GF-D8 (cell line): ENCODE data around the gene TBXAS1.
"Not testable (repeated sequence)": the region's sequence is repeated elsewhere in the genome, so short reads cannot be mapped to it uniquely, and the experiment has no call there.

ENCODE experiments used
- DNase-seq: peaks from one replicate; lab custom pipeline; 2025; lab: John Stamatoyannopoulos, UW

TBXAS1 gene

DNA sequence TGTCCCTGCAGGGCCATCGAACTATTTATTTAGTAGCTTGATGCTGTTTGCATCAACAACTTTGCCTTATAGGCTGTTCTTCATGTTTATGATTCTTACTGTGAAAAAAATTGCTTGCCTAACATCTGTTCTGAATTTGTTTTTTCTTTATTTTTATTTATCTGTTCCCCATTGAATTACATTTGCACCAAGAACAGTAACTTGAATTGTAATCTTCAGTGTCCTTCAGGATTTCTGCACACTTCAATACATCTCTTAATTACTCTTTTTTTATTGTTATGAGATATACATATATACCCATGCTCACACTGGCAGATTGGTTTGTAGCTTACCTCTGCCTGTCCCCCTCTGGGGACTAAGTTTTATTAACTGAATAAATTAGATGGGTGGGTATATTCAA is 64.4 kb downstream of the TBXAS1 start:
- DNase-seq, result no peak

GRCh38 chr7:139893999-139894398 is 64.9 kb downstream of the TBXAS1 start:
- no peak for DNase-seq

DNA sequence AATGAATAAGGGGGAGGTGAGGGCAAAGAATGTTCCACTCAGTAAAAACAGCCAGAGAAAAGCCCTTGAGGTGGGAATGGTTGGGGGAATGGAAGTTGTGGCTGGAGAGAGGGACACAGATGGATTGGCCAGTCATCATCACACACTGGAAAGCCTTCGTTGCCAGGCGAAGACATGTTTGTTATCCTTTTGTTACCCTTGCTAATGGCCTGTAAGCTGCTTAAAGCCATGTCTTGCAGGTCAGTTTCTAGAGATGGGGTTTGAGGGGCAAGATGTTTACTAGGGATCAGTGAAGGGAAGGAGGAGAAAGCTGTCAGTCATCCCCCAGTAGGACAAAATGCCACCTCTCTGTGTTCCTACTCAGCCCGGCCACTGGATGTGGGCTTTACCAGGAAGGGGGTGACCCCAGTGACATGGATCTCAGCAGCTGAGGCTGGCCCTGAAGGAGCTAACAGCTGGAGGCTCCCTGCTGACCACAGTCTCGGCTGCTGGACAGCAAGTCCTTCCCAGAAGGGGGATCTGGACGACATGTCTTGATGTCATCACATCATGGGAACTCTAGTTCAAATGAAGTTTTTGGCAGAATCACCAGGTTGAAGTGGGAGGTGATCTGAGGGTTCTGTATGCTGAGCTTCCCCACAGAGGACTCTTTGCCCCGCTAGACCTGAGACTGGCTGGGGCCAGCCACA is 66.2 kb downstream of the TBXAS1 start:
- no peak for DNase-seq

- DNase-seq, result no peak
These were observed 67.2 kb downstream of the TBXAS1 start for GRCh38 chr7:139896288-139896687.

GRCh38 chr7:139896831-139897230 is 67.8 kb downstream of the TBXAS1 start:
- DNase-seq, result no peak

DNA sequence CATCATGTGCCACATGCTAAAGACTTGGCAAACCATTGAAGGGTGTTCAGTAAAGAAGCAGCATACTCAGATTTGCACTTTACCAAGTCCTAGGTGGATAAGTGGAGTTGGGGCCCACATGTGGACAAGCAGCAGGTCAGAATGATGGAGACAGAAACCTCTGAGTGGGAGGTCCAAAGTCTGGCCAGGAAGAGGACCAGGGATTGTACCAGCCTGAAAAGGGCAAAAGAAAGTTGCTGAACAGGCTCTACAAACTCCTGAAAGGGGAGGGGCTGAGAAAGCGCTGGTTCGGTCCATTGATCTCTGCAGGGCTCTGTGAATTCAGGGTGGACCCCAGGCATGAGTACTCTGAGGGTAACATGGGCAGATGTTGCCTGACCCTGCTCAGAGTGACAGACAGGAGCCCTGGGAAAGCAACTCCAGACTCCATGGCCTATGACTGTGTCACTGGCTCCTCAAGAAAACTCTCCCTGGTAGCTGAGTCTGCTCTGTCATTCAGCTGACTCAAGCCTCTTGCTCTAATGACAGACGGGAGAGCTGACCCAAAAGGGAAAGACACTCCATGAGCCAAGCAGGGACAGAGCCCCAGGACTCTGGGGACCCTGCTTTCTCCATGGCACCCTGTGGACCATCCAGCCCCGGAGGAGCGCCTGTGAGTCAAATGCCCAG is 68.5 kb downstream of the TBXAS1 start:
- DNase-seq, result no peak

DNA sequence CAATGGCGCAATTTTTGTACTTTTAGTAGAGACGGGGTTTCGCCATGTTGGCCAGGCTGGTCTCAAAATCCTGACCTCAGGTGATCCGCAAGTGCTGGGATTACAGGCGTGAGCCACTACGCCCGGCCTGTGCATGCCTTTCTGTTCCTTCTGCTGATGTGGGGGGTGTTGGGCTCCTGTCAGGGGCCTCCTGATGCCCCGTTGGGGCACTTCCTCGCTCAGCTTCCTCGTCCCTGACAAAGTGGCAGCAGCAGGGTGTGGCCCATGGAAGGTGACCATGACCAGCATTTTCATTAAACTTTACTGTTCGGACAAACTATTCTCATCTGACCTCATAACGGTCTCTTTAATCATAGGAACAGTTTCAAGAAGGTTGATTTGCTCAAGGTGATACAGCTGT is 69.4 kb downstream of the TBXAS1 start:
- DNase-seq, result no peak

DNA sequence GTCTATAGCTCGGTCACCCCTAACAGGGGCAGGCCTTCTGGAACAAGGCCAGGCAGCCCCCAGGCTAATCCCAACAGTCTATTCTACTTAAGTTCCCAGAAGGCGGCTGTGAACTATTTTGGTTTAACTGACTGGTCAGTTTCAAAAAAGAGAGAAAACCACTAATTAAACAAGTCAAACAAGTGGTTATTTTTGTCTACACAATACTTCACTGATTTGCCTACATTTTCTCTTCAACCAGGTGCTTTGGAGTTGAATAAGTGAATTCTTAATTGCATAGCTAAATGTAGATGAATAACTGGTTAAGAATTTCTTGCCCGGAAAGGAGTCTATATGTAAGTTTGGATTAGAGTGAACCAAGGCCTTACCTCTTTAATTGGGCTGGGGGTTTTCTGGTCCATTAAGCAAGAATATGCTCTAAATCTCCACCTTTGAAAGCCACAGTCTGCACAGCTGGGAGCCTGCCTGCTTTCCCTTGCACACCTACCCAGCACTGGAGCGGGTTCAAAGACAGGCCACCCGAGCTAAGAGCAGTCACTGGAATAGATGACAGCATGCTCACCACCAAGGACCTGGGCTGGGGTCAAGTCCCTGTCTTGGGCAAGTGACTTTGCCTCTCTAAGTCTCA is 70.4 kb downstream of the TBXAS1 start:
- DNase-seq, result no peak

DNA sequence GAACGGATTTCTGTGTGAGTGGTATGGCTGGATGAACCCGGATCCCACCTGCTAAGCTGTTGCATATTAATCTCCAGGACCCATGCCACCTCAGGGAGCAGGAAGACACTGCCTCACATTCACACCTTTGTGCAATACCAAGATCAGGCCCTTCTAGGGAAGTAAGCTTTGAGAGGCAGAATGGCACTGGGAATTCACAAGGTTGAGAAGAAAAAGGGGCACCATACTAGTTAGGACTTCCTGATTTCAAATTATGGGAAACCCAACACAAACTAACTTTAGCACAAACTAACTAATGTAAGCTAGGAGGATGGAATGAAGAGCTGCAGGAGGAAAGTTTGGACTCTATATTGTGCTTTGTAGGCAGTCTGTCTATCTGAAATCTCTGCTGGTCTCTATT is 71.3 kb downstream of the TBXAS1 start:
- no peak for DNase-seq

GRCh38 chr7:139901056-139901795 is 72.2 kb downstream of the TBXAS1 start:
- DNase-seq, result no peak

- no peak for DNase-seq
These were observed 72.8 kb downstream of the TBXAS1 start for GRCh38 chr7:139901901-139902300.

GRCh38 chr7:139902436-139903102 is 73.5 kb downstream of the TBXAS1 start:
- DNase-seq, result no peak

- not testable (repeated sequence) for DNase-seq
These were observed 74.0 kb downstream of the TBXAS1 start for GRCh38 chr7:139903103-139903477.

DNA sequence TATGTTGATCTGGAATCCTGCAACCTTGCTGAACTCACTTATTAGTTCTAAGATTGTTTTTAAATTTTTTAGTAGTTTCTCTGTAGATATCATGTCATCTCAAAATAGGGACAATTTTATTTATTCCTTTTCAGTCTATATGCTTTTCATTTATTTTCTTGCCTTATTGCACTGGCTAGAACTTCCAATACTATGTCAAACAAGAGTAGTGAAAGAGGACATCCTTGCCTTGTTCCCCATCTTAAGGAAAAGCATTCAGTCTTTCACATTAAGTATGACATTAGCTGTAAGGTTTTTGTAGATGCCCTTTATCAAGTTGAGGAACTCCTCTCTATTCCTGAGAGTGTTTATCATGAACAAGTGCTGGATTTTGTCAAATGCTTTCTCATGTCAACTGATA is 77.8 kb downstream of the TBXAS1 start:
- DNase-seq, result no peak

GRCh38 chr7:139908792-139909191 is 79.7 kb downstream of the TBXAS1 start:
- no peak for DNase-seq

DNA sequence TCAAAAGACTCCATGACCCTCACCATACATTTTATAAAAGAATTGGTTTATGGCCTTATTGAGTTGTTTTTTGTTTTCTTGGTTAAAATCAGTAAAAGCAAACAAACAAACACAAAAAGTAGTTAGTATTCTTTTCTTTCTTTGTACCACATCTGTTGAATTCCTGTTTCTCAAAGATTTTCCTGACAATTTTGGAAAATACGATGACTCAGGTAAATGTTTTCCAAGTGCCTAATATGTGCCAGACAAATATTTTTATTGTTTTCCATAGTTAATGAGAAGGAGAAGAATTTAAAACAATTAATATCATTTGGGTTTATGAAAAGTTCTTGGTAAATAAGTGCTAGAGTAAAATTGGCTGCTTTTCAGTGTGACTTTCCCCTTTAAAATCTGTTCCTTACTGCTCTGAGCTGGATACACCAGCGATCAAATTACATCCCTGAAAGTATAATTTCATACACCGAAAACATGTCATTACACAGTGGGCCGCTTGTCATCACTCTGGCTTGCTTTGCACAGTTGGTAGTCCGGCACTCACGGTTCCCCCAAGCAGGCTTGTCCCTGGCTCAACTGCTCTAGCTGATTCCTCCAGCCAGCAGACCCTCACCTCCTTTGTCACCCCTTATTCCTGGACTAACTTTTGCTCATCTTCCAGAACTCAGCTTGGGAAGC is 80.5 kb downstream of the TBXAS1 start:
- no peak for DNase-seq

DNA sequence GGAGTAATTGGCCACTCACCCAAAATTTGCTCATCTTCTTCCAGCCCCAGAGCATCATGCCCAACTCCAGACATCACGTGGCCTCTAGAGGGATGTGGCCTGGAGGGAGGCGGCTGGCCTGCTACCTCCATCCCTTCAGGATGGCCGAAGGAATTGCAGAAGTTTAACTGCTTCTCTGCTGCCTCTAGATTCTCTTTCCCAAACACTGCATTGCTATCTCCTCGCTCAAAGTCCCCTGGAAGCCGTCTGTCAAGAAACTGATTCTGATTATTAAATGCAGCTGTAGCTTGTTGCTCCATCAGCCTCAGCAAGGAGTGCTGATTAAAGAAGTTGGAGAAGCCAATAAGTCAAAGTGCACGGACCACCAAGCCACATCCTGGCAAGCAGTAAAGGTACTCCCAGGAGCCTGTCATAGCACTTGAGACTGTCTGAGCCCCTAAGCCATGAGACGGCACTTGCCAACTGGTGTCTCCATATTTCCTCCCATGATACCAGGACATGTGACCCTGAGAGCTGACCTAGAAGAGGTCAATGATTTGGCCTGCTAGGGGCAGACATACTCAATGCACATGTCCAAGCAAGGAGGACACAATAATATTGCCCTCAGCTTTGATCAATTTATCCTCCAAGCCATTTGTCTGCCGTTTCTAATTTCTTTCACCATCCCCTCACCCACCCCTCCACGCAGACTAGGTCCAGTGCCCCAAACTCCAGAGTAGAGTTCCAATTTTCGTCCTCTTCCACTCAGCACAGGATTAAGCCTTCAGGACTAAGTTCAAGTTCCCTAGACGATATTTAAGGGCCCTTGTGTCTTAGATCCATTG is 84.2 kb downstream of the TBXAS1 start:
- no peak for DNase-seq

DNA sequence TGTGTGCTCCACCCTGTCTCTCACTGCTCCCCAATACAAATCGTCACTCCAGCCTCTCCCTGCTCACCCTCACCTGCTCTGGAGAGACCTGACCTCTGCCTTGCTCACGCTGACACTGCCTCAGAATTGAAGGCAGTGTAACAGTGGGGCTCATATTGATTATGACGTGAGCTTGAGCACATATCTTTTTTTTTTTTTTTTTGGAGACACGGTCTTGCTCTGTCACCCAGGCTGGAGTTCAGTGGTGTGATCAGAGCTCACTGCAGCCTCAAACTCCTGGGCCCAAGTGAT is 84.7 kb downstream of the TBXAS1 start:
- DNase-seq, result no peak

- no peak for DNase-seq
These were observed 85.5 kb downstream of the TBXAS1 start for GRCh38 chr7:139914306-139915267.
